Epithelial cell of esophagus (primary cell): ENCODE results near the gene RSPH9.

Experiments
- DNase-seq: peaks from one replicate; pipeline ENCODE4 v3.0.0; 2010; ENCODE audit warnings: low read depth
- H3K4me3 ChIP-seq: 2 replicates; pipeline ENCODE4 v1.5.1; 2011; ENCODE audit warnings: mild to moderate bottlenecking, low read length, control low read depth
- CTCF ChIP-seq: IDR thresholded peaks from 2 replicates; pipeline ENCODE4 v1.5.1; 2011; ENCODE audit warnings: low read depth, mild to moderate bottlenecking, low read length, control low read depth, inconsistent platforms; ENCODE audit not compliant: insufficient read depth; ENCODE audit errors: missing control alignments

The RSPH9 gene

GRCh38 chr6:43669050-43669921 is 24.4 kb downstream of the RSPH9 start:
- DNase-seq = peak; percentile 39
- H3K4me3 ChIP-seq = no peak overlapping the region
- no peak for TF ChIP-seq CTCF

- peak; percentile 76 for DNase-seq
- no peak overlapping the region for H3K4me3 ChIP-seq
Observed at GRCh38 chr6:43669922-43670622, 25.2 kb downstream of the RSPH9 start.

GRCh38 chr6:43670623-43670986 is 25.8 kb downstream of the RSPH9 start:
- no peak for DNase-seq
- H3K4me3 ChIP-seq = no peak overlapping the region
- no peak for TF ChIP-seq CTCF

More at GRCh38 chr6:43669922-43670622, 25.2 kb downstream of the RSPH9 start:
- no peak for TF ChIP-seq CTCF

- no peak overlapping the region for H3K4me3 ChIP-seq
- no peak for DNase-seq
- TF ChIP-seq CTCF = no peak
Observed at GRCh38 chr6:43671011-43671800, 26.4 kb downstream of the RSPH9 start.

- TF ChIP-seq CTCF = no peak
Observed at GRCh38 chr6:43671801-43672690, 27.2 kb downstream of the RSPH9 start.

More at GRCh38 chr6:43671801-43672690, 27.2 kb downstream of the RSPH9 start:
- no peak for DNase-seq
- no peak overlapping the region for H3K4me3 ChIP-seq
